Measurements from ENCODE around the gene SEC24A.
A peak's percentile ranks its signal among the peaks of the same experiment; 100 is the strongest.
"Not testable (repeated sequence)": the region's sequence is repeated elsewhere in the genome, so short reads cannot be mapped to it uniquely, and the experiment has no call there.

The SEC24A gene
- 27.0 to 48.9 reads per million in 2 donors for total RNA-seq

GRCh38 chr5:134648425-134649162 lies at the start of gene SEC24A:
TSS of gene SEC24A (plus strand) at chr5:134648785. CDS start at chr5:134649077, 292 bp downstream.
- peak; percentile 88 for DNase-seq

GRCh38 chr5:134599820-134600219 lies 48.8 kb upstream of the SEC24A start:
- DNase-seq, result not testable (repeated sequence)

- no peak for DNase-seq
These were observed 48.0 kb upstream of the SEC24A start for GRCh38 chr5:134600600-134600999.

- no peak for DNase-seq
These were observed 45.5 kb upstream of the SEC24A start for GRCh38 chr5:134603059-134603458.

GRCh38 chr5:134604908-134605307 lies 43.7 kb upstream of the SEC24A start:
- no peak for DNase-seq

GRCh38 chr5:134606726-134607125 lies 41.9 kb upstream of the SEC24A start:
- DNase-seq, result no peak

- DNase-seq, result no peak
These were observed 40.0 kb upstream of the SEC24A start for GRCh38 chr5:134608555-134608954.

GRCh38 chr5:134609232-134609851 lies 39.2 kb upstream of the SEC24A start:
- no peak for DNase-seq

GRCh38 chr5:134610725-134611124 lies 37.9 kb upstream of the SEC24A start:
- no peak for DNase-seq

GRCh38 chr5:134611515-134611914 lies 37.1 kb upstream of the SEC24A start:
- DNase-seq, result no peak

- DNase-seq, result no peak
These were observed 34.0 kb upstream of the SEC24A start for GRCh38 chr5:134614450-134615085.

GRCh38 chr5:134620634-134621033 lies 28.0 kb upstream of the SEC24A start:
- DNase-seq, result no peak

- no peak for DNase-seq
These were observed 23.0 kb upstream of the SEC24A start for GRCh38 chr5:134625559-134625958.

- no peak for DNase-seq
These were observed 22.1 kb upstream of the SEC24A start for GRCh38 chr5:134626369-134627014.

GRCh38 chr5:134634227-134634626 lies 14.4 kb upstream of the SEC24A start:
- DNase-seq, result no peak

- not testable (repeated sequence) for DNase-seq
These were observed 13.2 kb upstream of the SEC24A start for GRCh38 chr5:134635366-134635765.

- DNase-seq, result no peak
These were observed 11.4 kb upstream of the SEC24A start for GRCh38 chr5:134637116-134637721.

GRCh38 chr5:134638760-134639201 lies 9.8 kb upstream of the SEC24A start:
- no peak for DNase-seq

GRCh38 chr5:134642931-134643530 lies 5.6 kb upstream of the SEC24A start:
- no peak for DNase-seq

- DNase-seq, result no peak
These were observed 698 bp upstream of the SEC24A start for GRCh38 chr5:134647750-134648424.

GRCh38 chr5:134649163-134649835 lies 714 bp downstream of the SEC24A start:
- DNase-seq, result no peak
